Posterior cingulate gyrus (tissue), 11 donors: Measurements from ENCODE around the gene KDM3A.

Source experiments
- DNase-seq, 10 donors: peaks; one replicate each; pipeline versions ENCODE4 v3.0.0 to v3.0.0-alpha.2; 2020 to 2021; ENCODE audit warnings: mixed read lengths in 3 of 10
- intact Hi-C: fragments of 100-400 bp; cut with DNase I; formaldehyde crosslinking; loops from one replicate; pipeline ENCODE4 v1.15.1; 2023

Gene KDM3A

DNA sequence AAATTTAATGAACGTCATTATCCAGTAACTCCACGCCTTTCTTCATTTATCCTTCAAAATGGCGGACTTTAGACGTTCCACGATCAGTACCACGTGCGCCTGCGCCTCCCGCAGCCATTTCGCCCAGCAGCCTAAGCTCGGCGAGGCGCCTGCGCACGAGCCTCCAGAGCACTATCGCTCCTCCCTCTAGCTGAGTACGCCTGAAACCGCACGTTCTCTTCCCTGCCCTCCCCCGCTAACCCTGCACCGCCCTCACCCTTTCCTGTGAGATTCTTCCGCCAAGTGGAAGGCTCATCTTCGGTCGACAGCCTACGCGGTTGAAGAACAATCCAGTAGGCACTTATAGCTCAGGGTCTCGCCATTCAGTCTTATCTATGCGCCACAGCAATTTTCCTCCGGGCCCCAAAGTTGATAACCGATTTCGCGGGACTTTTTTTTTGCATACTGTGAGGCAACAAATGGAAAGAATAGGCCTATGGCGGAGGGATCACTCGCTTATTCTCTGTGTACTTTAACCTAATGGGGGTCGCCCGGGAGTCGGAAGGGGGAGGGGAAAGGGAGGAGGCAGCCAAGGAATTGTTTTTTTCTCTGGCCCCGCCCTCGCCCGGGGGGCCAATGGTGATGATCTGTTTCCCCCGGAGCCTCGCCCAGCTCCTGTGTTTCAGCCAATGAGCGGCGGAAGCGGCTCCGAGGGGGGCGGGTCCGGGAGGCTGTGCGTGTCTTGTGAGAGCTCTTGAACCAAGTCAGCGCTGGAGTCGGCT is at the start of gene KDM3A:
Gene KDM3A (plus strand): TSS at position 741 of the 761 bp plus-strand sequence. CDS start 677 bp downstream, outside the sequence.
- intact Hi-C loops = loop anchor here (5.0 to 10.0 kb wide), 5 partner anchors 124 to 244 kb away; partner anchors contain the start of genes CHMP3, IMMT, MRPL35 and RNF103

GRCh38 chr2:86392873-86393518 is 48.2 kb upstream of the KDM3A start:
- intact Hi-C loops = no loop called here
- DNase-seq = no peak

More for the DNA sequence above, at the start of gene KDM3A:
- peak; percentile 97 to 100 (median 99) for DNase-seq

DNA sequence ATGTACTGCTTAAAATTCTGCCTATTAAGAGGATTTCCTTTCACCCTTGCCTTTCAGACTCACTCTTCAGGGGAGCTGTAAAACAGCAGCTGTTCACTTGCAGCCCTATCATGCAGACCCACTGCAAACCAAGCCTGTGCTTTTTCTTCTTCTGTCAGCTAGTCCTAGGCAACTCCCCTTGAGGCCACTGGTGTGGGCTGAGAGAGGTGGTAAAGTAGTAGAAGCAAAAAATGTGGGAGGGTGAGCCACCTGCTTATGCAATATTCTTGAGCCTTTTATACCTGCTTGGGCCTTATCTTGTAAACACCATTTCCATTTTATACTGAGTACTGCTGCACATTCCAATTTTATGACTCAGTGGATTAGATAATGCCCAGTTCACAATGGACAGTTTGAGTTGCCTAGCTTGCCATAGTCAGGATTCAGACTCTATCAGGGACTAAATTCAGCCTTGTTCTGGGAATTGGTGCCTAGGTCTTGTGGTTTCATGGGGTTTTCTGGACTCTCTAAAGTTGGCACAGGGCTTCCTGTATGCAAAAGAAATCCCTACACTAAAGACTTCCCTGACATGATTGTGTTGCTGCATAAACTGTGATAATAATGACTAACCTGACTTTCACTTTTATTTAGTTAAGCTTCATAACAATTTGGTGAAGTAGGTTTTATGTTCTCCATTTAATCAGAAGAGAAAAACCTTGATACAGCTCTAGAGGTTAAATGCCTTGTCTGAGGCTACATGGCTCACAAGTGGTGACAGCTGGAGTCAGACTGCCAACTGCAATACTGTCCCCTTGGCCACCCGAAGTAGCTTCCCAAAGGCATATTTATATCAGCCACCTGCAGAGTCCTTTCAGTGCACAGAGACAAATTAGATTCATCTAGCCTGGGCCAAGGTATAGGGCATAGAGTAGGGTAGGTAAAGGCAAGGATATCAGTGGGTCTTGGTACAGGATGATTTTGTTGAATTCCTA is 47.4 kb upstream of the KDM3A start:
- intact Hi-C loops = no loop called here
- DNase-seq = no peak

- intact Hi-C loops = no loop called here
- peak in 7 of 10 donors; percentile 47 to 92 (median 55) for DNase-seq
These were observed 44.8 kb upstream of the KDM3A start for GRCh38 chr2:86396291-86396785.

- DNase-seq = no peak
- intact Hi-C loops = no loop called here
These were observed 43.2 kb upstream of the KDM3A start for GRCh38 chr2:86397986-86398385.

- intact Hi-C loops = no loop called here
- no peak for DNase-seq
These were observed 42.4 kb upstream of the KDM3A start for GRCh38 chr2:86398500-86399474.

- intact Hi-C loops = no loop called here
- DNase-seq = no peak
These were observed 40.9 kb upstream of the KDM3A start for GRCh38 chr2:86400321-86400720.

DNA sequence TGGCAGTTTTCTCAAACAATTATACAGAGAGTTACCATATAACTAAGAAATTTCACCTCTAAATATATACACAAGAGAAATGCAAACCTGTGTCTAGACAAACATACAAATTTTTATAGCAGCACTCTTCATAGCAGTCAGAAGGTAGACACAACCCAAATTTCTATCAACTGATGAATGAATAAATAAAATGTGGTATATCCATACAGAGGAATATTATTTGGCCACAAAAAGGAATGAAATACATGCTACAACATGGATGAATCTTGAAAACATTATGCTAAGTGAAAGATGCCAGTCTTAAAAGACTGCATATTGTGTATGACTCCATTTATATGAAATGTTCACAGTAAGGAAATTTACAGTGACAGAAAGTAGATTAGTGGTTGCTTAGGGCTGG is 30.6 kb upstream of the KDM3A start:
- intact Hi-C loops = no loop called here
- DNase-seq = no peak

- DNase-seq = no peak
- intact Hi-C loops = no loop called here
These were observed 29.8 kb upstream of the KDM3A start for GRCh38 chr2:86411396-86411795.

DNA sequence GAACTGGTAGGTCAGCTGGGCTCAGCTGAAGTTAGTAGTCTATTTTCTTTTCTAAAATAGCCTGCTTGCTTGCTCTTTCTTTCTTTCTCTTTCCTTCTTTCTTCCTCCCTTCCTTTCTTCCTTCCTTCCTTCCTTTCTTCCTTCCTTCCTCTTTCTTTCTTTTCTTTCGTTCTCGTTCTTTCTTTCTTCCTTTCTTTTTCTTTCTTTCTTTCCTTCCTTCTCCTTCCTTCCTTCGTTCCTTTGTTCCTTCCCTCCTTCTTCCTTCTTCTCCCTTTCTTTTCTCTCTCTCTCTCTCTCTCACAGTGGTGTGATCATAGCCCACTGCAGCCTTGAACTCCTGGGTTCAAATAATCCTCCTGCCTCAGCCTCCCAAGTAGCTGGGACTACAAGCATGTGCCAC is 29.2 kb upstream of the KDM3A start:
- DNase-seq = no peak
- intact Hi-C loops = no loop called here

- intact Hi-C loops = no loop called here
- DNase-seq = no peak
These were observed 27.7 kb upstream of the KDM3A start for GRCh38 chr2:86413296-86414094.

GRCh38 chr2:86414996-86415395 is 26.2 kb upstream of the KDM3A start:
- intact Hi-C loops = no loop called here
- no peak for DNase-seq

GRCh38 chr2:86416146-86416545 is 25.0 kb upstream of the KDM3A start:
- DNase-seq = no peak
- intact Hi-C loops = no loop called here

DNA sequence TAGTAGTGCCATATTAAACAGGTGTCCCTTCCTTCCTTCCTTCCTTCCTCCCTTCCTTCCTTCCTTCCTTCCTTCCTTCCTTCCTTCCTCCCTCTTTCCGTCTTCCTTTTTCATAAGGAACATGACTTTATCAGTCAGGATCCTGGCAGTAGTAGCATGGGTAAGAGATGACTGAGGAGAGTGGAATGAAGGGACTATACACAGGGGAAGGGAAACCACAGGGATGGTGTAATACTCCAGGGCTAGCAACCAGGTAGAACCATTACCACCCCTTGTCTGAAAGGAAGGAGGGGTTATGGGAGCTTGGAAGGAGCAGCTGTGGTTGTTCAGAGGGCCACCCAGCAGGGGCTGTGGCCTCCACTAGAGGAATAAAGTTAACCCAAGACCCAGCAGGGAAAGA is 23.2 kb upstream of the KDM3A start:
- no peak for DNase-seq
- intact Hi-C loops = no loop called here

DNA sequence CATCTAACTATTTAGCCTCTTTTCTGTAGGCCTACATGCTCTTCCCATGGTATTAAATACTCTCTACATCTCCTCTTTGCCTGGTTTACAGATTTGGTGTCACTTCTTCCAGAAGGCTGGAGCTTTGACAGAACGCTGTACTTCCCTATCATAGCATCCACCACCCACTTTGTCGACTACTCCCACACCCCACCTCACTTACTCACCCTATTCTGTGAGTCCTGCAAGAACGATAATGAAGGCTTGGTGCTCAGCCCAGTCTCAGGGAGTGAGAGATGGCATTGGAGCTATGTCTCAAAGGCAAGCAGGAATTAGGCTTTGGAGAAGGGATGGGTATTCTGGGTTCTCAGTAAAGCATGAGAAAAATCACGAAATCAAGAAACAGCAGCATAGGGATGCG is 20.3 kb upstream of the KDM3A start:
- peak in 5 of 10 donors; percentile 19 to 85 (median 30) for DNase-seq
- intact Hi-C loops = no loop called here

DNA sequence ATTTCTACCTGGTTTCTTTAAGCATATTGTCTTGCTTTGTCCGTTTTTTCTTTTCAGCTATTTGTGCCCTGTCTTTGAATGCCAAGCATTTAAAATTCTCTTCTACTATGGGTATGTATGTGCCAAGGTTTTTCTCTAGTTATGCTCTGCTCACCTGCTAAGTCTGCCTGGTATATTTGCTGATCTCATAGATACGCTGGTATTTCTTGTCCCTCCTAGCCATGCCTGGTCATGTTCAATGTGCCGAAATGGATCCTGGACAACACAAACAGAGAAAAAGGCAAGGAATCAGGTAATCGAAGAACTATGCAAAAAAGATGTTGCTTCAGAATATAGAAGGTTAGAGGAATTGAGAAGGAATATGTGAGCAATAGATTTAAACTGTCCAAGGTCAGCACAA is 14.9 kb upstream of the KDM3A start:
- intact Hi-C loops = no loop called here
- DNase-seq = no peak

GRCh38 chr2:86429335-86429734 is 11.8 kb upstream of the KDM3A start:
- no peak for DNase-seq
- intact Hi-C loops = no loop called here

- no peak for DNase-seq
- intact Hi-C loops = no loop called here
These were observed 10.8 kb upstream of the KDM3A start for GRCh38 chr2:86430368-86430767.

DNA sequence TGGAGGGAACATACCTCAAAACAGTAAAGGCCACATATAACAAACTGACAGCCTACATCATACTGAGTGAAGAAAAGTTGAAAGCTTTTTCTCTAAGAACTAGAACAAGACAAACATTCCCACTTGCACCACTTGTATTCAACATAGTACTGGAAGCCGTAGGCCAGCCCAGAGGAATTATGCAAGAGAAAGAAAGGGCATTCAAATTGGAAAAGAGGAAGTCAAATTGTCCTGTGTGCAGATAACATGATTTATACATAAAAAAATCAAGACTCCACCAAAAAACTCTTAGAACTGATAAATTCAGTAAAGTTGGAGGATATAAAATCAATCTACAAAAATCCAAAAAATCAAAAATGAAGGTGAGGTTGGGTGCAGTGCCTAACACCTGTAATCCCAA is 8.0 kb upstream of the KDM3A start:
- no peak for DNase-seq
- intact Hi-C loops = no loop called here
